ENCODE data around the gene IRF6.

IRF6 gene

GRCh38 chr1:209749670-209750323 is 56.1 kb downstream of the IRF6 start:
- no peak for DNase-seq (ENCODE audit: low read depth)
- TF ChIP-seq CTCF (IDR thresholded peaks at IDR 0.05; ENCODE audit: low read depth, low read length) = no peak
- no peak for TF ChIP-seq POLR2A (IDR thresholded peaks at IDR 0.05; ENCODE audit: extremely low read depth, insufficient read length)
- TF ChIP-seq, protein P1, sequence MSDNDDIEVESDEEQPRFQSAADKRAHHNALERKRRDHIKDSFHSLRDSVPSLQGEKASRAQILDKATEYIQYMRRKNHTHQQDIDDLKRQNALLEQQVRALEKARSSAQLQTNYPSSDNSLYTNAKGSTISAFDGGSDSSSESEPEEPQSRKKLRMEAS (IDR thresholded peaks at IDR 0.05; ENCODE audit: low read depth, low read length) = no peak
- no peak for TF ChIP-seq MYC (IDR thresholded peaks at IDR 0.05; ENCODE audit: low read depth, low read length)
- H3K4me3 ChIP-seq (ENCODE audit: low read depth, low read length) = no peak overlapping the region

- TF ChIP-seq POLR2A (IDR thresholded peaks at IDR 0.05; ENCODE audit: extremely low read depth, insufficient read length) = no peak
- TF ChIP-seq, protein P1 (IDR thresholded peaks at IDR 0.05; ENCODE audit: low read depth, low read length) = no peak
- TF ChIP-seq MYC (IDR thresholded peaks at IDR 0.05; ENCODE audit: low read depth, low read length) = no peak
- DNase-seq (ENCODE audit: low read depth) = no peak
Measured at GRCh38 chr1:209749205-209749604, 56.7 kb downstream of the IRF6 start.

DNA sequence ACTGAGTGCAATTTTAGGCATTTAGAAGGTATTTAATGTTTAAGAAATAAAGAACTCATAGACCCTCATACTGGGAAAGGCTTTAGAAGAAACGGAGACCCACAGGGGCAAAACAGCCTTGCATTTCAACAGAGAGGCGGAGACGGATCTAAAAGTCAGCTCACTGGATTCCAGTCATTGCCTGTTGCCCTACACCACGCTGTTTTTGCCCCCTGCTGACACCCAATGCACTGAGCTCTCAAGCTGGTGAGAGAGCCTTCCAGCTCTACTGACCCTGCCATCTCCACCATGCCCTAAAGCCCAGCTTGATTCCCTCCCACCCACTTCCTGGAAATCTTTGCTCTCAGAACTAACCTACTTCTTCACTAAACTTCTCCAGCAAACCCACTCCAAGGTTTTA is 57.3 kb downstream of the IRF6 start:
- TF ChIP-seq MYC (IDR thresholded peaks at IDR 0.05; ENCODE audit: low read depth, low read length) (no peak), POLR2A (IDR thresholded peaks at IDR 0.05; ENCODE audit: extremely low read depth, insufficient read length) (no peak), CTCF (IDR thresholded peaks at IDR 0.05; ENCODE audit: low read depth, low read length) (no peak)
- TF ChIP-seq, protein P1 (IDR thresholded peaks at IDR 0.05; ENCODE audit: low read depth, low read length) = no peak
- peak; percentile 18 for DNase-seq (ENCODE audit: low read depth)
- H3K4me3 ChIP-seq (ENCODE audit: low read depth, low read length) = no peak overlapping the region

More at GRCh38 chr1:209749205-209749604, 56.7 kb downstream of the IRF6 start:
- no peak overlapping the region for H3K4me3 ChIP-seq (ENCODE audit: low read depth, low read length)

- peak; percentile 96 for DNase-seq (ENCODE audit: low read depth)
- TF ChIP-seq CTCF (IDR thresholded peaks at IDR 0.05; ENCODE audit: low read depth, low read length) = peak; percentile 58
- no peak for TF ChIP-seq POLR2A (IDR thresholded peaks at IDR 0.05; ENCODE audit: extremely low read depth, insufficient read length)
- TF ChIP-seq, protein P1 (IDR thresholded peaks at IDR 0.05; ENCODE audit: low read depth, low read length) = peak; percentile 83
- peak; percentile 76 for TF ChIP-seq MYC (IDR thresholded peaks at IDR 0.05; ENCODE audit: low read depth, low read length)
- H3K4me3 ChIP-seq (ENCODE audit: low read depth, low read length) = no peak overlapping the region
Measured at GRCh38 chr1:209747580-209748262, 58.2 kb downstream of the IRF6 start.

- no peak overlapping the region for H3K4me3 ChIP-seq (ENCODE audit: low read depth, low read length)
- TF ChIP-seq, protein P1 (IDR thresholded peaks at IDR 0.05; ENCODE audit: low read depth, low read length) = no peak
- no peak for TF ChIP-seq MYC (IDR thresholded peaks at IDR 0.05; ENCODE audit: low read depth, low read length)
- TF ChIP-seq CTCF (IDR thresholded peaks at IDR 0.05; ENCODE audit: low read depth, low read length) = no peak
- TF ChIP-seq POLR2A (IDR thresholded peaks at IDR 0.05; ENCODE audit: extremely low read depth, insufficient read length) = no peak
- no peak for DNase-seq (ENCODE audit: low read depth)
Measured at GRCh38 chr1:209746451-209747165, 59.3 kb downstream of the IRF6 start.

Data from NB4 (cell line).